Omental fat pad (tissue), 4 donors: ENCODE results near the gene IER3. TPM values are rescaled to one million over a fixed set of nuclear protein-coding genes. Genes with fewer than 3 reads are reported as not detected.
A peak's percentile ranks its signal among the peaks of the same experiment; 100 is the strongest.
"Not testable (repeated sequence)": the region's sequence is repeated elsewhere in the genome, so short reads cannot be mapped to it uniquely, and the experiment has no call there.

Experiments
- ATAC-seq: fragments of 150-250 bp; one replicate; pipeline ENCODE4 v1.9.1; 2016; ENCODE audit warnings: mild to moderate bottlenecking, moderate library complexity; ENCODE audit not compliant: low FRiP score
- DNase-seq: peaks from one replicate; pipeline ENCODE4 v3.0.0-alpha.2; 2019; ENCODE audit warnings: low spot score
- CTCF ChIP-seq, 3 donors: fragments of 450-650 bp; IDR thresholded peaks; one replicate each; pipeline ENCODE4 v1.5.1; 2016 to 2017; ENCODE audit warnings: antibody characterized with exemption in 3 of 3, mild to moderate bottlenecking in 3 of 3, moderate library complexity in 2 of 3
- total RNA-seq, 4 donors: library from RNA; depleted of rRNA; stranded (reverse); fragments of >200 nt; gene quantifications; one replicate each; pipeline ENCODE4 v1.1.0, GENCODE V29; 2016

IER3 gene
- total RNA-seq, 4 donors from 2014 or later = 6.8 to 224 (median 43.4) TPM

GRCh38 chr6:30720738-30721197 is 23.6 kb downstream of the IER3 start:
- peak; percentile 44 for DNase-seq
- no peak for TF ChIP-seq CTCF (IDR thresholded peaks at IDR 0.05)
- no peak for ATAC-seq

- no peak for TF ChIP-seq CTCF (IDR thresholded peaks at IDR 0.05)
- peak; percentile 81 for ATAC-seq
- peak; percentile 80 for DNase-seq
These were observed 24.3 kb downstream of the IER3 start, which contains the start of gene TUBB for GRCh38 chr6:30719791-30720737. TUBB (plus strand) TSS chr6:30720352; CDS start chr6:30720507, 155 bp downstream.

DNA sequence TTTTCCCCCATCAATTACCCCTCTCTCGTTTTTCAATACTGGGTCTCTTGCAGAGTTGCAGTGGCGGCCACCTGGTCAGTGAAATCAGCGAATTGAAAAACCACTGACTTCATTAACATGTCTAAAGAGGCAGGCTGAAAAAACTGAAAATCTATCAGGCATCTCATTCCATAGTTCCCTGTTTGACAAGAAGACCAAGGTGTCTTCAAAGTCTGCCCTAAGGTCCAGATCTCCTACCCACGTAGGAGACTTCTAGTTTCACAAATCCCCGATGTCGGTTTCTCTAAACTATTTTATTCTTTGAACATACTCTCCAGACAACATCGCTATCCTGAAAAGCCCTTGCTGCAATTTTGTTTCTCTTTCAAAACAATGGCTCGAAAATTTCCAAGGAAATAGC is 25.0 kb downstream of the IER3 start:
- DNase-seq = no peak
- no peak for TF ChIP-seq CTCF (IDR thresholded peaks at IDR 0.05)
- ATAC-seq = no peak

DNA sequence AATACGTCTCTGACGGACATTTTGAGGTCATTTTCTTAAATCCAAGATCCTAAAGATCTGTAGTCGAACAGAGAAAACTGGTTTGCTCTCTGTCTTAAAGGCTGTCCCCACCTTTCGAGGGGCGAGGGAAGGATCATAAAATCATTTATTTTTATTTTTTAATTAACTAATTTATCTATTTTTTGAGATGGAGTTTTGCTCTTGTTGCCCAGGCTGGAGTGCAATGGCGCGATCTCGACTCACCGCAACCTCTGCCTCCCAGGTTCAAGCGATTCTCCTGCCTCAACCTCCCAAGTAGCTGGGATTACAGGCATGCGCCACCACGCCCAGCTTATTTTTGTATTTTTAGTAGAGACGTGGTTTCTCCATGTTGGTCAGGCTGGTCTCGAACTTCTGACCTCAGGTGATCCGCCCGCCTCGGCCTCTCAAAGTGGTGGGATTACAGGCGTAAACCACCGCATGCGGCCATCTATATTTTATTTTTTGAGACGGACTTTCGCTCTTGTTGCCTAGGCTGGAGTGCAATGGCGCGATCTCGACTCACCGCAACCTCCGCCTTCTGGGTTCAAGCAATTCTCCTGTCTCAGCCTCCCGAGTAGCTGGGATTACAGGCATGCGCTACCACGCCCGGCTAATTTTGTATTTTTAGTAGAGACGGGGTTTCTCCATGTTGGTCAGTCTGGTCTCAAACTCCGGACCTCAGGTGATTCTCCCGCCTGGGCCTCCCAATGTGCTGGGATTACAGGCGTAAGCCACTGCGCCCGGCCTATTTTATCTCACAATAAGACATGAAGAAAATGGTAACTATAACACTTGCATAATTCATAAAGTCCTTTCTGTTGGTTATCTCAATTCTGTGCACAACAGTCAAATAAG is 26.3 kb downstream of the IER3 start:
- DNase-seq, ATAC-seq: not testable (repeated sequence)

DNA sequence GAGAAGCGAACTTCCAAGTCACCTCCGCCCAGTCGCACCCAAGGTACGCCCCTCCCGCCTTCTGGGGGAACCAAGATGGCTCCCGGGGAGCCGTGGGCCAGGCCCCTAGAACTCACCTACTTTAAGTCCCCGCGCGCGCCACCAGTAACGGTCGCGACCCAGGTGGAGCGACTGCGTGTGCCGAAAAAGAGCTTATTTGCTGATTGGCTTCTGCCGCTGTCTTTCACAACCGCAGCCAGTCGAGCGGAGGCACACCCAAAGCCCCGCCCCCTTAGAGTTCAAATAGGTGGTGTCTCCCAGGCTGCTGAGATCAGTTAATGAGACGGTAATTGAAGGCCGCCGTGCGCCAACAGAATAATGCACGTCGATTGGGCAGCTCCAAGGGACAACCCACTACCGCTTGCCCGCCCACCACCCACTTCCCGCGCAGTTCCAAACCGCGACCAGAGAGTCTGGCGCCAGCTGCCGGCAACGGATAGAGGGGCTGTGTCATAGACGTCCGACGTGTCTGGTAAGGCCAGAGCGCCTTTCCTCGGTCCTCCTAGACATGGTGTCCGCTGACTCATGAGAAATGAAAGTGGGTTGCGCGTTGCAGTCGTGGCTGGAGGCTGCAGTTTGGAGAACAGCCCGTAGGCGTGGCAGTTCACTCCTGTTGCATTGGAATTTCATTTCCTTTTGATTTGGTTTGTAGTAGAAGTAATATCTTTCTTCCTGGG is 27.1 kb downstream of the IER3 start, which contains the start of gene MDC1:
TSS of gene MDC1 (minus strand) at position 153 of the 716 bp plus-strand sequence. CDS start 2,106 bp downstream, outside the sequence.
- TF ChIP-seq CTCF (IDR thresholded peaks at IDR 0.05) = no peak
- DNase-seq = peak; percentile 91
- ATAC-seq = peak; percentile 91

DNA sequence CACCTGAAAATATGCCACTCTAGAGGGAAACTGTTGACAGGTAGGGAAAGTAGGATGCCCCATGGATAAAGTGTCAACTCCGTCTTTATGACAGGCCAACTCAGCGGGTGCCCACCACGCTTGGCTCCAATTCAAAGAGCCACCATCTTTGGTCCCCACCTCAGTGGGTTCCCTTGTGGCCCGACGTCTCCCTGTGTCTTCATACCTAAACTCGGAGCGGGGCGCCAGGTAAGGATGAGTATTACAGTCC is 27.5 kb downstream of the IER3 start:
- TF ChIP-seq CTCF (IDR thresholded peaks at IDR 0.05) = no peak
- ATAC-seq (no peak), DNase-seq (no peak)

- DNase-seq (no peak), ATAC-seq (no peak)
- no peak for TF ChIP-seq CTCF (IDR thresholded peaks at IDR 0.05)
These were observed 30.1 kb downstream of the IER3 start for GRCh38 chr6:30714263-30714662.
